GM23338 (cell line): ENCODE measurements around the gene FRMD4A. TPM values are rescaled to one million over a fixed set of nuclear protein-coding genes. Genes with fewer than 3 reads are reported as not detected.

Experiments
- ATAC-seq: fragments of 200-7000 bp; cut with Tn5 transposase; 3 replicates; pipeline ENCODE4 v1.9.1; 2020
- DNase-seq: peaks from one replicate; pipeline ENCODE4 v3.0.0-alpha.2; 2015; ENCODE audit warnings: low spot score
- H2AFZ ChIP-seq: fragments of 200-600 bp; sonication (generic); 2 replicates; pipeline ENCODE4 v1.8.0; 2016; ENCODE audit warnings: antibody characterized with exemption, mild to moderate bottlenecking, moderate library complexity
- H3F3A ChIP-seq: fragments of 200-600 bp; sonication (generic); replicated peaks from 2 replicates; pipeline ENCODE4 v1.8.0; 2017; ENCODE audit warnings: antibody characterized with exemption, mixed run types, low read depth
- H3K27ac ChIP-seq: fragments of 200-600 bp; sonication (generic); 2 replicates; pipeline ENCODE4 v1.6.1; 2016; ENCODE audit warnings: low read depth
- H3K27me3 ChIP-seq: fragments of 200-600 bp; sonication (generic); 2 replicates; pipeline ENCODE4 v1.8.0; 2016; ENCODE audit warnings: mild to moderate bottlenecking, mixed run types, moderate library complexity; ENCODE audit not compliant: insufficient read depth
- H3K36me3 ChIP-seq: fragments of 200-600 bp; sonication (generic); 2 replicates; pipeline ENCODE4 v1.8.0; 2016; ENCODE audit warnings: mild to moderate bottlenecking; ENCODE audit not compliant: insufficient read depth
- H3K4me1 ChIP-seq: fragments of 200-600 bp; sonication (generic); 2 replicates; pipeline ENCODE4 v1.8.0; 2016; ENCODE audit warnings: mild to moderate bottlenecking, moderate library complexity; ENCODE audit not compliant: insufficient read depth
- H3K4me2 ChIP-seq: fragments of 200-600 bp; sonication (generic); 2 replicates; pipeline ENCODE4 v1.7.1; 2017; ENCODE audit warnings: mixed run types
- H3K4me3 ChIP-seq: fragments of 200-600 bp; sonication (generic); 2 replicates; pipeline ENCODE4 v1.6.1; 2016; ENCODE audit warnings: mixed run types
- H3K79me2 ChIP-seq: fragments of 200-600 bp; sonication (generic); replicated peaks from 2 replicates; pipeline ENCODE4 v1.8.0; 2017; ENCODE audit warnings: mild to moderate bottlenecking; ENCODE audit not compliant: insufficient read depth
- H3K9me2 ChIP-seq: fragments of 200-600 bp; sonication (generic); 2 replicates; pipeline ENCODE4 v1.8.0; 2017; ENCODE audit not compliant: insufficient read depth
- H4K20me1 ChIP-seq: fragments of 200-600 bp; sonication (generic); replicated peaks from 2 replicates; pipeline ENCODE4 v1.8.0; 2017; ENCODE audit warnings: mild to moderate bottlenecking; ENCODE audit not compliant: insufficient read depth
- H3K27ac Mint-ChIP-seq: 2 replicates; pipeline ENCODE4 v1.8.0; 2020; ENCODE audit warnings: inconsistent platforms, mild to moderate bottlenecking, moderate library complexity, mixed read lengths
- H3K27me3 Mint-ChIP-seq: 3 replicates; pipeline ENCODE4 v1.8.0; 2022; ENCODE audit warnings: low read depth, mild to moderate bottlenecking, moderate library complexity, mixed read lengths, inconsistent platforms; ENCODE audit not compliant: insufficient read depth, poor library complexity
- H3K36me3 Mint-ChIP-seq: 3 replicates; pipeline ENCODE4 v1.8.0; 2021; ENCODE audit warnings: low read depth, mild to moderate bottlenecking, inconsistent platforms, moderate library complexity, mixed read lengths
- H3K4me1 Mint-ChIP-seq: 3 replicates; pipeline ENCODE4 v1.8.0; 2020; ENCODE audit warnings: mild to moderate bottlenecking, inconsistent platforms, mixed read lengths
- H3K4me3 Mint-ChIP-seq: 3 replicates; pipeline ENCODE4 v1.8.0; 2021; ENCODE audit warnings: moderate library complexity, mild to moderate bottlenecking, inconsistent platforms, mixed read lengths
- H3K9me3 Mint-ChIP-seq: 3 replicates; pipeline ENCODE4 v1.8.0; 2020; ENCODE audit warnings: moderate library complexity, mild to moderate bottlenecking, inconsistent platforms, mixed read lengths
- CREB1 ChIP-seq: fragments of 250-450 bp; sonication (Bioruptor Pico); IDR thresholded peaks from 2 replicates; pipeline ENCODE4 v1.5.0; 2020; ENCODE audit warnings: low read depth, mild to moderate bottlenecking, moderate library complexity
- EZH2 ChIP-seq: fragments of 200-600 bp; sonication (generic); IDR thresholded peaks from one replicate; pipeline ENCODE4 v1.8.0; 2017; ENCODE audit warnings: antibody characterized with exemption, mild to moderate bottlenecking, low read depth; ENCODE audit not compliant: unreplicated experiment
- EZH2phosphoT487 ChIP-seq: fragments of 200-600 bp; sonication (generic); IDR thresholded peaks from one replicate; pipeline ENCODE4 v1.8.1; 2018; ENCODE audit warnings: antibody characterized with exemption; ENCODE audit not compliant: unreplicated experiment
- JUNB ChIP-seq: IDR thresholded peaks from one replicate; pipeline ENCODE4 v1.6.1; 2016; ENCODE audit warnings: antibody characterized with exemption; ENCODE audit not compliant: unreplicated experiment
- NANOG ChIP-seq: IDR thresholded peaks from 2 replicates; pipeline ENCODE4 v1.6.1; 2016; ENCODE audit warnings: antibody characterized with exemption, borderline replicate concordance
- POLR2AphosphoS5 ChIP-seq: IDR thresholded peaks from 2 replicates; pipeline ENCODE4 v1.6.1; 2016; ENCODE audit warnings: antibody characterized with exemption, low read depth
- ZNF114 ChIP-seq: fragments of 250-450 bp; sonication (Bioruptor Pico); IDR thresholded peaks from 2 replicates; pipeline ENCODE4 v1.5.0; 2020; ENCODE audit warnings: mild to moderate bottlenecking, moderate library complexity
- polyA plus RNA-seq: library from polyadenylated mRNA; unstranded; fragments of >200 nt; fragmentation: Nextera tagmentation; extraction: Ambion mirVana; gene quantifications from 2 replicates; pipeline ENCODE4 v1.2.1, GENCODE V29; 2016
- total RNA-seq: library from RNA; depleted of rRNA; stranded (reverse); fragments of >200 nt; shearing (Covaris generic); gene quantifications from 2 replicates; pipeline ENCODE4 v1.2.3, GENCODE V29; 2014
- TF ChIP-seq, protein P1 (sequence below), 2 experiments: fragments of 200-600 bp in 1 of 2; sonication (generic) in 1 of 2; conservative IDR thresholded peaks; 2 replicates each; pipeline versions ENCODE4 v1.5.1 to v1.6.1; 2016 to 2017; ENCODE audit warnings: antibody characterized with exemption in 2 of 2, low read depth in 2 of 2, mild to moderate bottlenecking in 2 of 2, moderate library complexity in 1 of 2
- TF ChIP-seq, protein P2 (sequence below): IDR thresholded peaks from 2 replicates; pipeline ENCODE4 v1.6.1; 2016; ENCODE audit warnings: antibody characterized with exemption
- TF ChIP-seq, protein P3 (sequence below): IDR thresholded peaks from one replicate; pipeline ENCODE4 v1.6.1; 2018; ENCODE audit warnings: antibody characterized with exemption; ENCODE audit not compliant: unreplicated experiment

Gene FRMD4A
- total and polyA plus RNA-seq, 2 experiments from 2014 or later, result 14.0 to 20.1 TPM

DNA sequence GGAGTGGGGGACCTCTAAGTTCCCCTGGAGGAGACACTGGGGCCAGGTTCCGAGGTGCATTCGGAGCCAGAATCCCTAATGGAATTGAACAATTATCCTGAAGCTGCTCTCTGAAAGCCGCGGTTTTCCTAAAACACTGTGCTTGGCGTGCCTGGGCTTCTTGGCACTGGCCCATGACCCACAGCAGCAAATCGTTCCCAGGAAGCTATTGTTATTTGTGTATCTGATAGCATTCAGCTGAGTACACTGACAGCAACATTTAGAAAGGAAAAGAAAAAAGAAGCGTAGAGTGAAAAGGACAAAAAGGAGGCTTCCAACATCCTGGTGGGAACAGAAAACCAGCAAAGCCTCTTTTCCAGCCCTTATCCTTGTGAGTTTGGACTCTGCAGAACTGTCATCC lies 339.8 kb downstream of the FRMD4A start:
- no peak overlapping the region for H3K4me2 ChIP-seq

DNA sequence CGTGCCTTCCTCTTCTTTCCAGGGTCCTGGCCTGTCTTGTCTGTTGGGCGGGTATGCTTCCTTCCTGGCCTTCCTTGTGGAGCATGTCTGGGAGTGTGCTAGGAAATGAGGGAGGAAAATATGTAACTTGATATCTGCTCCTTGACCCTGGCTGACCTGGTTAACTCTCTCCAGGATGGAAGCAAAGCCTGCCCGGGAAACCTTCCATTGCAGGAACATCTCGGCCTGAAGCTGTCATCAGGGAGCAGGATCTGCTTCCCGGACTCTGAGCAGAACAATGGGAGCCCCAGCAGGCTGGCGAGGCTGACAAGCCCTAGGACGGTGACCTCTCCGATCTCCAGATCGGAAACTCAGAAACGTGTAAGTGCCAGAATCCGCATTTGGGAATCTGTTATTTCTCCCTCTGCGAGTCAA lies 340.3 kb downstream of the FRMD4A start:
- peaks cover 18% of the 10 kb centered on the region for H3K4me1 Mint-ChIP-seq
- Histone ChIP-seq H4K20me1 (no peaks in the 10 kb centered on the region), H3K4me3 (no peak overlapping the region), H3K4me1 (no peaks in the 10 kb centered on the region), H3K79me2 (no peaks in the 10 kb centered on the region), H3K27ac (no peak overlapping the region), H3K27me3 (no peaks in the 10 kb centered on the region), H3K36me3 (no peaks in the 10 kb centered on the region), H3K4me2 (no peak overlapping the region), H3K9me2 (peaks cover 6% of the 10 kb centered on the region; the same call in 1 of the 2 replicates), H2AFZ (no peak overlapping the region), H3F3A (no peaks in the 10 kb centered on the region)
- H3K36me3 Mint-ChIP-seq, result no peaks in the 10 kb centered on the region
- TF ChIP-seq EZH2, result no peak
- H3K9me3 Mint-ChIP-seq, result no peaks in the 10 kb centered on the region
- no peak overlapping the region for H3K27ac Mint-ChIP-seq
- H3K4me3 Mint-ChIP-seq, result no peak overlapping the region
- DNase-seq, result no peak
- no peaks in the 10 kb centered on the region for H3K27me3 Mint-ChIP-seq
- no peak for ATAC-seq

More for the DNA sequence above, 339.8 kb downstream of the FRMD4A start:
- Mint-ChIP-seq H3K27me3 (no peaks in the 10 kb centered on the region), H3K4me3 (no peak overlapping the region), H3K36me3 (no peaks in the 10 kb centered on the region), H3K4me1 (peaks cover 18% of the 10 kb centered on the region), H3K9me3 (no peaks in the 10 kb centered on the region), H3K27ac (no peak overlapping the region)
- H3F3A ChIP-seq, result no peaks in the 10 kb centered on the region
- H3K27me3 ChIP-seq, result no peaks in the 10 kb centered on the region
- H2AFZ ChIP-seq, result no peak overlapping the region
- H3K36me3 ChIP-seq, result no peaks in the 10 kb centered on the region
- H3K4me3 ChIP-seq, result no peak overlapping the region
- TF ChIP-seq JUNB (no peak), EZH2 (no peak), EZH2phosphoT487 (no peak)
- TF ChIP-seq, protein P1, sequence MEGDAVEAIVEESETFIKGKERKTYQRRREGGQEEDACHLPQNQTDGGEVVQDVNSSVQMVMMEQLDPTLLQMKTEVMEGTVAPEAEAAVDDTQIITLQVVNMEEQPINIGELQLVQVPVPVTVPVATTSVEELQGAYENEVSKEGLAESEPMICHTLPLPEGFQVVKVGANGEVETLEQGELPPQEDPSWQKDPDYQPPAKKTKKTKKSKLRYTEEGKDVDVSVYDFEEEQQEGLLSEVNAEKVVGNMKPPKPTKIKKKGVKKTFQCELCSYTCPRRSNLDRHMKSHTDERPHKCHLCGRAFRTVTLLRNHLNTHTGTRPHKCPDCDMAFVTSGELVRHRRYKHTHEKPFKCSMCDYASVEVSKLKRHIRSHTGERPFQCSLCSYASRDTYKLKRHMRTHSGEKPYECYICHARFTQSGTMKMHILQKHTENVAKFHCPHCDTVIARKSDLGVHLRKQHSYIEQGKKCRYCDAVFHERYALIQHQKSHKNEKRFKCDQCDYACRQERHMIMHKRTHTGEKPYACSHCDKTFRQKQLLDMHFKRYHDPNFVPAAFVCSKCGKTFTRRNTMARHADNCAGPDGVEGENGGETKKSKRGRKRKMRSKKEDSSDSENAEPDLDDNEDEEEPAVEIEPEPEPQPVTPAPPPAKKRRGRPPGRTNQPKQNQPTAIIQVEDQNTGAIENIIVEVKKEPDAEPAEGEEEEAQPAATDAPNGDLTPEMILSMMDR (conservative IDR thresholded peaks at IDR 0.05; ENCODE audit: low read depth in 2 of 2), result no peak
- TF ChIP-seq, protein P2, sequence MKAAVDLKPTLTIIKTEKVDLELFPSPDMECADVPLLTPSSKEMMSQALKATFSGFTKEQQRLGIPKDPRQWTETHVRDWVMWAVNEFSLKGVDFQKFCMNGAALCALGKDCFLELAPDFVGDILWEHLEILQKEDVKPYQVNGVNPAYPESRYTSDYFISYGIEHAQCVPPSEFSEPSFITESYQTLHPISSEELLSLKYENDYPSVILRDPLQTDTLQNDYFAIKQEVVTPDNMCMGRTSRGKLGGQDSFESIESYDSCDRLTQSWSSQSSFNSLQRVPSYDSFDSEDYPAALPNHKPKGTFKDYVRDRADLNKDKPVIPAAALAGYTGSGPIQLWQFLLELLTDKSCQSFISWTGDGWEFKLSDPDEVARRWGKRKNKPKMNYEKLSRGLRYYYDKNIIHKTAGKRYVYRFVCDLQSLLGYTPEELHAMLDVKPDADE, result no peak
- peaks cover 6% of the 10 kb centered on the region; the same call in 1 of the 2 replicates for H3K9me2 ChIP-seq
- no peaks in the 10 kb centered on the region for H3K4me1 ChIP-seq
- H3K79me2 ChIP-seq, result no peaks in the 10 kb centered on the region
- H4K20me1 ChIP-seq, result no peaks in the 10 kb centered on the region
- DNase-seq (no peak), ATAC-seq (no peak)
- H3K27ac ChIP-seq, result no peak overlapping the region

DNA sequence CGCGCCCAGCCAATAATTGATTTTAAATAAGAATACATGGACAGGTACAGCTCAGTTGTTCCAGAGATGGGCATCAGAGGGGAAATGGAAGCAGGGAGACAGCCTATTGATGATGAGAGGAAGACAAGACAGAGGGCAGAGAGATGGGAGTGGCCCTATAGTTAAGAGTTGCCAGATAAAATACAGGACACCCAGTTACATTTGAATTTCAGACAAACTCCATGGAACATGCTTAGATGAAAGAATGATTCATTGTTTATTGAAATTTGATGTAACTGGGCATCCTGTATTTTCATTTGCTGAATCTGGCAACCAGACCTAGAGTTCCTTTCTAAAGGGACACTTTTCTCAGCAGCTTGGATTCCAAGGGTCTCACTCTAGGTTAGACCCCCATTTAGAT lies 341.1 kb downstream of the FRMD4A start:
- ATAC-seq (no peak), DNase-seq (no peak)
- no peak overlapping the region for H2AFZ ChIP-seq
- no peak overlapping the region for H3K27ac ChIP-seq
- Mint-ChIP-seq H3K4me1 (peaks cover 18% of the 10 kb centered on the region), H3K9me3 (no peaks in the 10 kb centered on the region), H3K36me3 (no peaks in the 10 kb centered on the region), H3K27me3 (no peaks in the 10 kb centered on the region), H3K27ac (no peak overlapping the region), H3K4me3 (no peak overlapping the region)
- H3K4me3 ChIP-seq, result no peak overlapping the region
- H3K36me3 ChIP-seq, result no peaks in the 10 kb centered on the region
- H3K4me2 ChIP-seq, result no peak overlapping the region
- peaks cover 6% of the 10 kb centered on the region; the same call in 1 of the 2 replicates for H3K9me2 ChIP-seq
- H3F3A ChIP-seq, result no peaks in the 10 kb centered on the region
- H3K27me3 ChIP-seq, result no peaks in the 10 kb centered on the region
- H3K79me2 ChIP-seq, result no peaks in the 10 kb centered on the region
- H3K4me1 ChIP-seq, result no peaks in the 10 kb centered on the region
- no peaks in the 10 kb centered on the region for H4K20me1 ChIP-seq
- TF ChIP-seq ZNF114 (CRISPR knock-in tag) (no peak), NANOG (no peak), EZH2phosphoT487 (no peak), EZH2 (no peak), POLR2AphosphoS5 (no peak), CREB1 (CRISPR knock-in tag) (no peak), JUNB (no peak)
- TF ChIP-seq, protein P1 (conservative IDR thresholded peaks at IDR 0.05; ENCODE audit: low read depth in 2 of 2), result no peak
- TF ChIP-seq, protein P3, sequence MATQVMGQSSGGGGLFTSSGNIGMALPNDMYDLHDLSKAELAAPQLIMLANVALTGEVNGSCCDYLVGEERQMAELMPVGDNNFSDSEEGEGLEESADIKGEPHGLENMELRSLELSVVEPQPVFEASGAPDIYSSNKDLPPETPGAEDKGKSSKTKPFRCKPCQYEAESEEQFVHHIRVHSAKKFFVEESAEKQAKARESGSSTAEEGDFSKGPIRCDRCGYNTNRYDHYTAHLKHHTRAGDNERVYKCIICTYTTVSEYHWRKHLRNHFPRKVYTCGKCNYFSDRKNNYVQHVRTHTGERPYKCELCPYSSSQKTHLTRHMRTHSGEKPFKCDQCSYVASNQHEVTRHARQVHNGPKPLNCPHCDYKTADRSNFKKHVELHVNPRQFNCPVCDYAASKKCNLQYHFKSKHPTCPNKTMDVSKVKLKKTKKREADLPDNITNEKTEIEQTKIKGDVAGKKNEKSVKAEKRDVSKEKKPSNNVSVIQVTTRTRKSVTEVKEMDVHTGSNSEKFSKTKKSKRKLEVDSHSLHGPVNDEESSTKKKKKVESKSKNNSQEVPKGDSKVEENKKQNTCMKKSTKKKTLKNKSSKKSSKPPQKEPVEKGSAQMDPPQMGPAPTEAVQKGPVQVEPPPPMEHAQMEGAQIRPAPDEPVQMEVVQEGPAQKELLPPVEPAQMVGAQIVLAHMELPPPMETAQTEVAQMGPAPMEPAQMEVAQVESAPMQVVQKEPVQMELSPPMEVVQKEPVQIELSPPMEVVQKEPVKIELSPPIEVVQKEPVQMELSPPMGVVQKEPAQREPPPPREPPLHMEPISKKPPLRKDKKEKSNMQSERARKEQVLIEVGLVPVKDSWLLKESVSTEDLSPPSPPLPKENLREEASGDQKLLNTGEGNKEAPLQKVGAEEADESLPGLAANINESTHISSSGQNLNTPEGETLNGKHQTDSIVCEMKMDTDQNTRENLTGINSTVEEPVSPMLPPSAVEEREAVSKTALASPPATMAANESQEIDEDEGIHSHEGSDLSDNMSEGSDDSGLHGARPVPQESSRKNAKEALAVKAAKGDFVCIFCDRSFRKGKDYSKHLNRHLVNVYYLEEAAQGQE, result no peak
